Measurements from ENCODE around the gene PEX13.
A peak's percentile ranks its signal among the peaks of the same experiment; 100 is the strongest.
"Not testable (repeated sequence)": the region's sequence is repeated elsewhere in the genome, so short reads cannot be mapped to it uniquely, and the experiment has no call there.

Gene PEX13

DNA sequence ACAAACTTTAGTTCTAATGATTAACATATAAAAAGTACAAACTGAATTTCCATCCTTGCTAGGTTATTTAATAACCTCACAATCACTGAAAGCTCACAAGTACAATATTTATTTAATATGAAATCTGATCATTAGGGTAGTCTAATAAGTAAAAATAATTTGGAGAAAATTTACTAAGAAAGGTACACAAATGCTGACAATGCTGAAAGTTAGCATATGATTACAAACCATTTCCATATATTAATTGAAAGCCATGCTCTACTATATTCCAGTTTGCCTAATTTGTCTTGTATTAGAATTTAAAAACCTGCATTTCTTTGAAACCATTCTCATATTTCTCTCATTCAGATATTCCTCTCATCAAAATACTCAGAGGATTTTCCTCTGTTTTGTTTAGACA lies 8.2 kb upstream of the PEX13 start:
- no peak for DNase-seq

DNA sequence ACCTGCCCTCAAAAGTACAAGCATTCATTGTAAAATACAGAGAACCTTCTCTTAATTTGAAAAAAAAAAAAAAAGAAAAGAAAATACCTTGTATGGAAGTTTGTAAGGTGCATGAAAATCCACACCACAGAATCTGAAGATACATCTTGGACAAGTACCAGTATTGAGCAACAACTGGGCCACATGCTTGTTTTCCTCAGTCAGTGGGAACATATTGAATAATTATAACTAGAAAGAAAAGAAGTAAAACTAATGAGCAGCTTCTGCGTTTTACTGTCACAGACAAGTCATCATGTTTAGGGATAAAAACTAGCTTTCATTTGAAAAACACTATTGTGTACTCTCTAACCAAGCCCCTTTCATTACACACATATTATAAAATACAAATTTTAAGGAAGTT lies 5.8 kb upstream of the PEX13 start:
- DNase-seq, result no peak

DNA sequence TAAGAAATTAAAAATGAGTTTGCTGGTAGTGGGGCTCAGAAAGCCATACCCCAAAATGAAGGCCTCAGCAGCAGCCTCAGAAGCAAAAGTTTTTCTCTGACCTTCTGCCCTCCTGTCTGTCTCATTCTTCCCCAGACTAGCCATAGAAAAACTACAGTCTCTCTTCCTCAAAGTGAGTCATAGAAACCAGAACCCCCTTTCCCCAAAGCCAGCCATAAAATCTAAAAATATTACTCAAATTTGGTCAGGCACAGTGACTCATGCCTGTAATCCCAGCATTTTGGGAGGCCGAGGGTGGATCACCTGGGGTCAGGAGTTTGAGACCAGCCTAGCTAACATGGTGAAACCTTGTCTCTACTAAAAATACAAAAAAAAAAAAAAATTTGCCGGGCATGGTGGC lies 5.2 kb upstream of the PEX13 start:
- DNase-seq, result not testable (repeated sequence)

DNA sequence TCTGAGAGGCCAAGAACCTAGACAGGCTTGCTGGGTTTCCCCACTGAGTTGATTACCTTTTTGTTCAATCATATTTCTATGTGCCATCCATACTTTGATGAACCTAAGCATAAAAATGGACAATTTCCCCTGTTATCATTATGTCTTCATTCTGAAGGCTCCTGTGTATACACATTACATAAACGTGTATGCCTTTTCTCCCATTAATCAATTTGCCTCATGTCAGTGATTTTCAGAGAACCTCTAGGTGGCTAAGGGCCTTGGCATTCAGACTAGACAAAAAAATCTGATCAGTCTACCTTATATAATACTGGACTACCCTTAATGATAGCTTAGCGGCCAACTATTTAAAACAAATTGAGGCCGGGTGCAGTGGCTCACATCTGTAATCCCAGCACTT lies 4.1 kb upstream of the PEX13 start:
- DNase-seq, result no peak

DNA sequence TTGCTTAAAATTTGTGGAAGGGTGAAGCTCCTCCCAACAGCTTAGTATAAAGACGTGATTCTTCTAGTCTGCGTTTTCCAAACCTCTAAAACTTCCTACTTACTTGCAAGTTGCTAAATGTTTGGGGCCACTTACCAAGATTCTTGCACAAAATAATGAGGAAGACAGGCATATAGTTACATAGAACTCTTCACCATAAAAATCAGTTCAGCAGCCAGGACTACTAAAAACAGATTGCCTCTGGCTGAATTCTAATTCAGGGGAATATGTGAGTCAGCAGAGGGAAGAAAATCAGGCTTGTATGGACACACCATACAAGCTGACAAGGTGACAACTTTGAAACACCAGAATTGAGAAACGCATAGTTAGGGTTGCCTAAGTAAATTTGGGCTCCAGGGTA lies 2.8 kb upstream of the PEX13 start:
- no peak for DNase-seq

DNA sequence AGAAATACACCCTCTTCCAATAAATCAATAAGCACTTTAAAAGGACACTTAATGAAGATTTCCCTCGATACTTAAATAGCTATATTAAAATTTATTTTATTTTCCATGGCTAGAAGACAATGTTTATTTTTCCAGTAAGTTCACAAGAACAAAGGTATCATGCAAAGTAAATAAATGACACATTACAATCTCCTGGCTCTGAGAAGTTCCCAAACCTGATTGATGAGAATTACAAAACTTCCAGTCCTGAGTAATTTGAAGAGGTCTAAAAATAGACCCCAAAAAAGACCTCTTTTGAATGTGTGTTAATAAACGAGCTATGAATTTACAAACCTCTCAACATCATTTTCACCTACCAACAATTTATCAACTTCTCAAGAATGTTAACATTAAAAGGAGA lies 1.5 kb upstream of the PEX13 start:
- DNase-seq, result no peak

DNA sequence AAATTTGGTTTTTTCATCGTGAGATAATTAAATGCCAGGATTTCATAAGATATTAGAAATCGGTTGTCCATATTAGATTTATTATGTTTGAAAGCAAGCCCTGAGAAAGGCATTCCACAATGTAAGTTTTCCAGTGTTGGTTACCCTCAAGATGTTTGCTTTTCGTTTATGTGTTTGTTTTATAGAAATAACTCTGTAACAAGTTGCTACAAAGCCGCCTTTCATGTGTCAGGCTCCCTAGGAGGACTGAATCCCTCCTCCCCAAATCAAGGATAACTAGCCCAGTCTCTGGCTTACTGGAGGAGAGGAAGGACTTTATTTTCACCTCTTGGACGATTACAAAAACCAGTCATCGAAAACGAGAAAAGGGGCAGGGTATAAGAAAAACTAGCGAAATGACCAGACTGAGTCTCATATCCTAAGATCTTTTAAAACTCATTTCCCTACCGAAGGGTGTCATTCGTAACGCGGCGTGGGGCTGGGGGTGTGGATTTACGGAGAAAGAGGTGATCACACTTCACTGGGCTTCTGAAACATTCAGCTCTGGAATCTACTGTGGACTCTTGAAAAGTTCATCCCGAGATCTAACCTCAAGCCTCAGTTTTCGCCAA lies 1.0 kb upstream of the PEX13 start:
- DNase-seq, result peak; percentile 46

DNA sequence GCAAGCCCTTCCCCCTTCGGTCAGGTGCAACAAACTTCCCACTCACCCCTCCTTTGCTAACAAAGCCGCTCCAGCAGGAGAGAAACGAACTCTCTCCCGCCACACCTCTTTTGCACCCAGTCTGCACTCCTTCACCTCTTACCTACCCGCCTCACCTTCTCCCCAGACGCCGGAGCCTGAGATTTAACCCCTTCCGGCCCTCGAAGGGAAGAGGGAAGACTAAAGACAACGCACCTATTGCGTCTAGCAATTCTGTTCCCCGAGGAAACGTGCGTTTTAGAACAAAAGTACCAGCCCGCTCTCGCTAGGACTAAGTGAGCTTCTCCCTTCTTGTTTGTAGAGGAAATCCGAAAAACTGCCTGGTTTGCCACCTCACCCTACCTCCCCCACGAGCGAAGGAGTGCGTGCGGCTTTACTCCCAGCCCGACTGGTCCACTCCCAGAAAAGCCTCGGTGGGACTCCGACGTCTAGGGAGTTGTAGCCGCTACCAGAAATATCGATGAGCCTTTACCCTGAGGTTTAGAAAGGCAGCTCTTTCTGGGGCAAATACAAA lies 441 bp upstream of the PEX13 start:
- peak; percentile 72 for DNase-seq

DNA sequence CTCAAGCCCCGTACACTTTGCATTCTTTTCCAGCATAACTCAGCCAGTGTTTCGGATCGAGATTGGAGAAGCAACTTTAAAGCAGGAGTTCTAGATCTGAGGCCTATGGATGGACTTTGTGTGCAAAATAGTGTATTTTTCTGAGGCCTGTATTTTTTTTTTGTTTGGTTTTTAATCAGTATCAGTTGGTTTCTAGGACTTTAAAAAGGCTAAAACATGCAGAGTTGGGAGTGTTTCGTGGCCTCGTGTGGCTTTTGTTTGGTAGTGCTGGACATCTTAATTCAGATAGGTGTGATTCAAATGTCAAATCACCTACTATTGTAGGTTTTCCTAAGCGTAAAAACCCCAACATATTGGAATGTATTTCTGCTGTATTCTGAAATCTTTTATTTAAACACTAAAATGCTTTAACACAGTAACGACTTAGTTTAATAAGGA lies 817 bp downstream of the PEX13 start:
- no peak for DNase-seq

DNA sequence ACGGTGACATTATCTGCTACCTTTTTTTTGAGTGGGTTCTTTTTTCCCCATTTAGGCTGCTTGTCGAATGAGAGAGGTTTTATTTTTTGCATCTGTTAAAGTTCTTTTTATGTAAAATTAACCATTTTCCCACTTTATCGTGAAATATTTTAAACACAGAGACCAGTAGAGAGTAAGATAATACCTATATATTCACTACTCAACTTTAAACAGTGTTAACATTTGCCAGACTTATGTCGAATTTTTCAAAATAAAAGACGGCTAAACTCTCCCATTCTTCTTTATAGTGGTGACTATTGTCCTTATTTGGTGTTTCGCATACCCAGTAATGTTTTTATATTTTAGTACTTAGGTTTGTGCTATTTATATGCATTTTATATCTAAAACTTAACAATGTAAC lies 1.3 kb downstream of the PEX13 start:
- no peak for DNase-seq

DNA sequence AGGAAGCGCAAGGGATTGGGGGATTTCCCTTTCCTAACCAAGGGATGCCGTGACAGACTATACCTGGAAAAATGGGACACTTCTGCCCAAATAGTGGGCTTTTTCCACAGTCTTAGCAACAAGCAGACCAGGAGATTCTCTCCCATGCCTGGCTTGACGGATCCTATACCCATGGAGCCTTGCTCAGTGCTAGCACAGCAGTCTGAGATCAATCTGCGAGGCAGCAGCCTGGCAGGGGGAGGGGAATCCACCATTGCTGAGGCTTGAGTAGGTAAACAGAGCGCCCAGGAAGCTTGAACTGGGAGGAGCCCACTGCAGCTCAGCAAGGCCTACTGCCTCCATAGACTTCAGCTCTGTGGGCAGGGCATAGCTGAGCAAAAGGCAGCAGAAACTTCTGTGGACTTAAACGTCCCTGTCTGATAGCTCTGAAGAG lies 3.7 kb downstream of the PEX13 start:
- DNase-seq, result no peak

DNA sequence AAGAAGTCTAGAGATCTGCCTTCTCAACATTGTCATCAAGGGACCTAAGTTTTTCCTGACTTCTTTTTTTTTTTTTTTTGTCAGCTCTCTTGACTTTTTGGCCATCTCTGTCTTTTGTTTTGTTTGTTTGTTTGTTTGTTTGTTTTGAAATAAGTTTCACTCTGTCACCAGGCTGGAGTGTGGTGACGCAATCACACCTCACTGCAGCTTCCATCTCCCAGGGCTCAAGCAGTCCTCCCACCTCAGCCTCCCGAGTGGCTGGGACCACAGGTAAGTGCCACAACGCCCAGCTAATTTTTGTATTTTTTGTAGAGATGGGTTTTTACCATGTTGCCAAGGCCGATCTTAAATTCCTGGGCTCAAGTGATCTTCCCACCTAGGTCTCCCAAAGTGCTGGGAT lies 6.2 kb downstream of the PEX13 start:
- no peak for DNase-seq

DNA sequence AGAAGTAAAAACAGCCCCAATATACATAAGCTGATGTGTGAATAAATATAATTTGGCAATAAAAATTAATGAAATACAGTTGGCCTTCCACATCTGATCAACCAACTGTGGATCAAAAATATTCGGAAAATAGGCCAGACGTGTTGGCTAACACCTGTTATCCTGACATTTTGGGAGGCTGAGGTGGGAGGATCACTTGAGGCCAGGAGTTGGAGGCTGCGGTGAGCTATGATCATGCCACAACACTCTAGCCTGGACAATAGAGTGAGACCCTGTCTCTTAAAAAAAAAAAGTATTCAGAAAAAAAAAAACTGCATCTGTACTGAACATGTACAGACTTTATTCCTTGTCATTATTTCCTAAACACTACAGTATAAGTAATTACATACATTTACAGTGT lies 12.0 kb downstream of the PEX13 start:
- DNase-seq, result no peak

DNA sequence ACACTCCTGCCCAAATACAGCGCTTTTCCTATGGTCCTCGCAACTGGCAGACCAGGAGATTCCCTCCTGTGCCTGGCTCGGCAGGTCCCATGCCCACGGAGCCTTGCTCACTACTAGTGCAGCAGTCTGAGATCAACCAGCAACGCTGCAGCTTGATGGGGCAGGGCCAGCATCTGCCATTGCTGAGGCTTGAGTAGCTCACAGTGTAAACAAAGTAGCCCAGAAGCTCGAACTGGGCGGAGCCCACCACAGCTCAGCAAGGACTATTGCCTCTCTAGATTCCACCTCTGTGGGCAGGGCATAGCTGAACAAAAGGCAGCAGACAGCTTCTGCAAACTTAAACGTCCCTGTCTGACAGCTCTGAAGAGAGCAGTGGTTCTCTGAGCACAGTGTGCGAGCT lies 17.1 kb downstream of the PEX13 start:
- DNase-seq, result not testable (repeated sequence)

DNA sequence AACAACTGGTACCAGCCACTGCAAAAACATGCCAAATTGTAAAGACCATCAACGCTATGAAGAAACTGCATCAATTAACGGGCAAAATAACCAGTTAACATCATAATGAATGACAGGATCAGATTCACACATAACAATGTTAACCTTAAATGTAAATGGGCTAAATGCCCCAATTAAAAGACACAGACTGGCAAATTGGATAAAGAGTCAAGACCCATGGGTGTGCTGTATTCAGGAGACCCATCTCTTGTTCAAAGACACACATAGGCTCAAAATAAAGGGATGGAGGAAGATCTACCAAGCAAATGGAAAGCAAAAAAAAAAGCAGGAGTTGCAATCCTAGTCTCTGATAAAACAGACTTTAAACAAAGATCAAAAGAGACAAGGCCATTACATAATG lies 19.1 kb downstream of the PEX13 start:
- not testable (repeated sequence) for DNase-seq

DNA sequence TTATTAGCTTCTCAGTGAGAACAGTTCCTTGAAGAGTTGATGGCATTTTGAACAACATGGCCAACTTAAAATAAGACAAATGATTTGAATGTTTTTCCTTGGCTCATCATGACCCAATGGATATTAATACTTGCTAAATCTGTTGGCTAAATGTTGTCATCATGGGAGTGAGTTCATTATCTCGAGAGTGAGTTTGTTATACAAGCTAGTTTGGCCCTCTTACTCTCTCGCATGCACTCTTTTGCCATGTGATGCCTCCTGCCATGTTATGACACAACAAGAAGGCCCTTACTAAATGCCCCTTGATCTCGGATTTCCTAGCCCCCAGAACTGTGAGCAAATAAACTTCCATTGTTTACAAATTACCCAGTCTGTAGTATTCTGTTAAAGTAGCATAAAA lies 25.3 kb downstream of the PEX13 start:
- no peak for DNase-seq

DNA sequence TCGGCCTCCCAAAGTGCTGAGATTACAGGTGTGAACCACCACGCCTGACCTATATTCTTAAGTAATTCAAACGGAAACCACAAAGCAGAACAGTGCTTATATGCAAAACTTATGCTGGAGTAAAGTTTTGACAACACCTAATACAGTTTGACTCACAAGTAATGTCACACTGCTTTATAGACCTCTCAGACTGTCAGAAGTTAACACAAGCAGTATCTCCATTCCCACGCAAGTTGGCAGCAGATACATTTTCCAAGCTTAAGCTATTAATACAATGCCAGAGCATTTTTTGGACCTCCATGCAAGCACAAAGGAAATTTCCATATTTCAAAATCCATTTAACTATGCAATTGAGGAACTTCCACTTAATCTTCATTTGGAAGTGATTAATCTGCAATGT lies 27.1 kb downstream of the PEX13 start:
- DNase-seq, result no peak

DNA sequence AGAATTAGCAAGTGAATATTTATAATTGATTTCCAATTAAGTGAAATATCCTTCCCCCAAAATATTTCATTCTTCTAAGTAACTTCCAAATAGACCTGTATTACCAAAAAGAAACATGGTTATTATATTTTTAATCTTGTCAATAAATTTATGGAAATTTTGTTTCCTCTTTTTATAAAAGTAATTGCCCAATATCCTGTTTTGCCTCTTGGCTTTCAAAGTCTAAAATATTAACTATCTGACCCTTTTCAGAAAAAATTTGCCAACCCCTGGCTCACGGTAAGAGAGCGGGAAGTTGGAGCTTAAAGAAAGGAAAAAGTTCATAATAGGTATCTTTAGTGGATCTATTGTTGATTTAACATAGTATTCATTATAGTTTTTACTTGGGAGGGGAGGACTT lies 27.7 kb downstream of the PEX13 start:
- DNase-seq, result no peak

DNA sequence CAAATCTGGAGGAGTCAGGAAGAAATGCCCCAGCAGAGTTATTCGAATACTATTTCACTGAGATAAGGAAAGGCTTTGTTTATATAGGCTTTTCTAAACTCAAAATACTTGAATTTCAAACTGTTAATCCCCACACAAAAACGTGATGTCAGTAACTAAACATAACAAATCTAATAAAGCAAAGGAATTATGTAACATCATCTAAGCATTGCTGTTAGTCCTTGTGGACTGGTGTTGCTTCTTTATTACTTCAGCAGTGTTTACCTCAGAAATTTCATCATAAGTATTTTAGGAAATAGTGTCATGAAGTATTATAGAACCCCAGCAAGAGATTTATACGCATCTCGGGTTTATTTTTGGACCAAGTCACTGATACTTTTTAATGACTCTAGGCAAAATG lies 28.5 kb downstream of the PEX13 start:
- no peak for DNase-seq

DNA sequence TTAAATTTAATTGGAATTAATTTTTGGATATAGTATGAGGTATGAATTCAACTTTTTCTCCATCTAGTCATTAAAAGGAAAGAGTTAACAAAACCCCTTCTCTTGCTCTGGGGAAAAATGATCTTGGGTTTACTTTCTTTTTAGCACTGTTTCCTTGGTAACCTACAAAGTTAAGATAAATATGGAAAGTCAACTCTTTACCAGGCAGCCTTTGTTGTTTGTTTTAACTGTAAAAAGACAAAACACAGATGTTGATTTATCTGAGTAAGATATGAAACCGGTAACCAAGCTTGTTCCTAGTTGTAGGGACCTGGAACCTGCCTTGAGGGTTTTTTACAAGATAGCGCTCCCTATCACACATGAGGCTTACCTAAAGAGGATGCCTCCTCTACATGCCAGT lies 38.0 kb downstream of the PEX13 start:
- DNase-seq, result no peak

DNA sequence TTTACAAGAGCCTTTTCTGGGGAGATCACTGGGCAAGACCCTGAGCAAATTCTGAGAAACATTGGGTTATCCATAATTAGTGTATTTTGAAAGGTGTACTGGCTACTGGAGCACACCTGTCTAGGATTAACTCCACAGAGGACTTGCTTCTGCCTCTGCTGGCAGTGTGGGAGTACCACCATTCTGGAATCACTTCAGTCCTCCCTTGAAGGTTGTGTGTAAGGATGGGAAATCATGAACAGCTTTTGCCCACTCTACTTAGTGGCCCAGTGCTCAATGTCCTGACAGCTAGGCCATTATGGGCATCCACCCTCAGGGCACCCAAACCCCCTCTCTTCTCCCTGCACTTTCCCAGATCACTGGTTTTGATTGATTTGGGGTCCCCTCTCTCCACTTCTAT lies 40.0 kb downstream of the PEX13 start:
- no peak for DNase-seq

DNA sequence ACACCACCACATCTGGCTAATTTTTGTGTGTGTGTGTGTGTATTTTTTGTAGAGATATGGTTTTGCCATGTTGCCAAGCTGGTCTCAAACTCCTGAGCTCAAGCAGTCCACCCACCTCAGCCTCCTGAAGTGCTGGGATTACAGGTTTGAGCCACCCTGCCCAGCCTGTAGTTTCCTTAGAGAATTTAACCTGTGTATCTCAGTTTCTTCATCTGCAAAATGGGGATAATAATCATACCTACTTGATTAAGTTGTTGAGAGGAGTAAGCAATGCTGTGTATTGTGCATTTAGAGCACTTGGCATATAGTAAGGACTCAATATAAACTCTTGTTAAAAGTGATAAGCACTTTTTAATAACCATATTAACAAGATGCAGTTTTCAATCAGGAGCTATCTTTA lies 41.9 kb downstream of the PEX13 start:
- no peak for DNase-seq

DNA sequence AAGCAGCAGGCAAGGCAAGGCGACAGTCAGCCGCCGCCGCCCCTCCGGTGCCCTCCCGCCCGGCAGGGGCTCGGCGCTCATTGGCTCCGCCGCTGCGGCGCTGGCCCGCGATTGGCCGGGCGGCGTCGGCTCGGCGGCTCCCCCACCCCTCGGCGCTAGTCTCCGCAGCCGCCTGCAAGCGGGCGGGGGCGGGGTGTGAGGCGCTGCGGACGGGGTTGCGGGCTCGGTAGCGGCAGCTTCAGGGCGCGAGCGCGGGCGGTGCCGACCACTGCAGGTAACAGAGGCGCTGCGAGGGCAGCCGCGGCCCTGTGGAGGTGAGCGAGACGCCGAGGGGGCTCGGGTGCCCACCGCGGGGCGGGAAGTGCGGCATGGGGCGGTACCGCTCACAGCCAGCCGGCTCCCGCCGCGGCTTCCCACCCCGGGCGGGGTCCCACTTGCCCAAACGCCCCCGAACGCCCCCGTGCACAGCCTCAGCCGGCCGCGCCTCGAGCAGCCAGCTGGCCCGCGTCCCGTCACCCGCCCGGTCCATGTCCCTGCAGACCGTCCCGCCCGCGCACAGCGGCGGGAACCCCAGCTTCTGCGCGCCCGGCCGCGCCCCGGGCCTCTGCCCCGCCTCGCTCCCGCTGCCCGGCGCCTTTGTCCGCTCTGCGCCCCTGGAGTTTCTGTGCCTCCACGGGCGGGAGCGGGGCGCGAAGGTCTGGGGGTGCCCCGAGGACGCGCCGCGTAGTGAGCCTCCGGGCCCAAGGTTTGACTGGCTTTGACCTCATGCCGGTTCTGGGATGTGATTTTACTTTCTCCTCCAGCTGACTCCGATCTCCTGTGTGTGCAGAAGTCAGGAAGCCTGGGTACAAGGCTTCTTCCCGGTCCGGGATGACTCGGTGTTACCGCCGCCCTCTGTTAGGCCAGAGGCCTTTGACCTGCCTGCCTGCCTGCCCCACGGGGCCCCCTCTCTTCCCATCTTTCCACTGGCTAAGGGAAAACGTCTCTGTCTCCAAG lies 48.5 kb downstream of the PEX13 start, which contains the start of gene SANBR:
TSS of gene SANBR (plus strand) at position 158 of the 996 bp plus-strand sequence. CDS start 4,480 bp downstream, outside the sequence.
- DNase-seq, result peak; percentile 83

DNA sequence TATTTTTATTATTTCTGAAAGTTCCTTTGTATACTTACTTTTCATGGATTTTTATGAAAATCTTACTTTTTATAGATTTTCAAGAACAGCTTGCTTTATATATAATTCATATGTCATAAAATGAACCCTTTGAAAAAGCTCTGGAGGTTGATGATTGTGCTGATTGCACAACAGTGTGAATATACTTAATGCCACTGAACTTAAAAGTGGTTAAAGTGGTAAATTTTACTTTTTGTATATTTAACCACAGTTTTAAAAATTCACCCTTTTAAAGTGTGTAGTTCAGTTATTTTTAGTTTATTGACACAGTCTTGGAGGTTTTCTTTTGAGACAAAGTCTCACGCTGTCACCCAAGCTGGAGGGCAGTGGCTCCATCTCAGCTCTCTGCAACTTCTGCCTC lies 56.6 kb downstream of the PEX13 start:
- no peak for DNase-seq
